AML-193 (cell line): ENCODE data around the gene RNF168.
"Not testable (repeated sequence)": the region's sequence is repeated elsewhere in the genome, so short reads cannot be mapped to it uniquely, and the experiment has no call there.

Experiments used
- DNase-seq, 2 experiments: peaks; one replicate each; lab custom pipeline; 2025; lab: John Stamatoyannopoulos, UW

RNF168 gene

DNA sequence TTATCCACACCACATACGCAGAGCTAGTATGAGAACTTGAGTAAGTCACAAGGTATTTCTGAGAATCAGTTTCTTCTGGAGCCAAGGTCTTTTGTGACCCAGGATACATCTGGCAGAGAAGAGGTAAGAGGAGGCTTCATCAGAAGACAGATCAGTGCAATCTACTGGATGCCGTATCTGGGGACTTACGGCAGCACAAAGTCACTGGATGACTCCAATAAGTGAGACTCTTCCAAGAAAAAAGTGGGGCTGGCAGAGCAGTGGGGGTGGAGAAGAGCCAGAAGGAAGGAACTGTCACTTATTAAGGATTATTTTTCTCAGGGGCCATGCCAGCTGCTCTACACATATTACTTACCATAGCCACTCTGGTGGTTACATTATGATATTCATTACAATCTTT is 39.8 kb downstream of the RNF168 start:
- DNase-seq = no peak

DNA sequence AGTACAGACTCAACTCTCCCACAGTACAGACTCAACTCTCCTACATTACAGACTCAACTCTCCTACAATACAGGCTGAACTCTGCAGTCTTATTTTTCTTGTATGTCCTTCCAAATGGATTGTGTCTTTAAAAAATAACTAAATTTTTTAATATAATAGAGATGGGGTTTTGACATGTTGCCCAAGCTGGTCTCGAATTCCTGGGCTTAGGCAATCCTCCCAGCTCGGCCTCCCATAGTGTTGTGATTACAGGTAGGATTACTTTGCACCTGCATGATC is 40.2 kb downstream of the RNF168 start:
- DNase-seq = no peak

DNA sequence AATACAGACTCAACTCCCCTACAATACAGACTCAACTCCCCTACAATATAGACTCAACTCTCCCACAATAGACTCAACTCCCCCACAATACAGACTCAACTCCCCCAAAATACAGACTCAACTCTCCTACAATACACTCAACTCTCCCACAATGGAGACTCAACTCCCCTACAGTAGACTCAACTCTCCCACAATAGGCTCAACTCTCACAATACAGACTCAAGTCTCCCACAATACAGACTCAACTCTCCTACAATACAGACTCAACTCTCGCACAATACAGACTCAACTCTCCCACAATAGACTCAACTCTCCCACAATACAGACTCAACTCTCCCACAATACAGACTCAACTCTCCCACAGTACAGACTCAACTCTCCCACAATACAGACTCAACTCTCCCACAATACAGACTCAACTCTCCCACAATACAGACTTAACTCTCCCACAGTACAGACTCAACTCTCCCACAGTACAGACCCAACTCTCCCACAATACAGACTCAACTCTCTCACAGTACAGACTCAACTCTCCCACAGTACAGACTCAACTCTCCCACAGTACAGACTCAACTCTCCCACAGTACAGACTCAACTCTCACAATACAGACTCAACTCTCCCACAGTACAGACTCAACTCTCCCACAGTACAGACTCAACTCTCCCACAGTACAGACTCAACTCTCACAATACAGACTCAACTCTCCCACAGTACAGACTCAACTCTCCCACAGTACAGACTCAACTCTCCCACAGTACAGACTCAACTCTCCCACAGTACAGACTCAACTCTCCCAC is 40.7 kb downstream of the RNF168 start:
- not testable (repeated sequence) for DNase-seq

DNA sequence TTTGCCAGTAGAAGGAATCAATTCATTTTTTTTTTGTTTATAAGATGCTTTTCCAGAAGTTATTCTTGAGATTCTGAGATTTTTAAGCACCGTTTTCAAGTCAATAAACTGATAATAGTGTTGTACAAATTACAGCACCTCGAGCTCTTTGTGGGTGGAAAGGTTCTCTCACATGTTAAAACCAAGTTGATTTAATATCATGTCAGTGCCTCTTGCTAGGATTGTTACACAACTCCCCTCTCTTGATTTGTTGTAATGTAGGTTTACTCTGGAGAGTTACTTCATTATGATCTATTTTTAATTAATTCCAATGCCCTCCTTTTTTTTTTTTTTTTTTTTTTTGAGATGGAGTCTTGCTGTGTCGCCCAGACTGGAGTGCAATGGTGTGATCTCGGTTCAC is 45.5 kb downstream of the RNF168 start:
- DNase-seq = no peak

DNA sequence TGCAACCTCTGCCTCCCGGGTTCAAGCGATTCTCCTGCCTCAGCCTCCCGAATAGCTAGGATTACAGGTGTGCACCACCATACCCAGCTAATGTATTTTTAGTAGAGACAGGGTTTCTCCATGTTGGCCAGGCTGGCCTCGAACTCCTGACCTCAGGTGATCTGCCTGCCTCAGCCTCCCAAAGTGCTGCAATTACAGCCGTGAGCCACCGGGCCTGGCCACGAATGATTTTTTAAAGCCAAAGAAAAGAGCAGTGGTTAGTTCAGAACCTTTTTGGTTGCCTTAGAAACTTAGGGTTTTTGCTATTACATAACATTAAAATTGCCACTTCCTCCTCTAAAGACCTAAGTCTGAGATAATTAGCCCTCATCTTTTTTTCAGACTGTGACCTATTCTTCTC is 46.1 kb downstream of the RNF168 start:
- DNase-seq = peak; percentile 98

DNA sequence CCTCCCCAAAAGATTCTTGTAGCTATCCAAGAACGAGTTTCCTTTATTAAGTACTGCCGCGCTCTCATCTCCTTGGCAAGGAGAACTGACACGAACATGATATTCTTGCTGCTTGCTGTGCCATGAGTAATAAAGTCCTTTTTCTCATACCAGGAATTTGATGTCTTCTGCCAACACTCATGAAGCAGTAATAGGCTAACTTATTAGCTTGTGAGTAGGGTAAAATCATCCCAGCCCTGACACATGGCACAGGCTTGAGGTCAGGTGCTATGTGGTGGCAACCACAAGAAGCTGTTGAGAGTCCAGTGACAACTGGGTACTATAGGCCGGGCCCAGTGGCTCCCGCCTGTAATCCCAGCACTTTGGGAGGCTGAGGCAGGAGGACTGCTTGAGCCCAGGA is 48.6 kb downstream of the RNF168 start:
- DNase-seq = no peak

DNA sequence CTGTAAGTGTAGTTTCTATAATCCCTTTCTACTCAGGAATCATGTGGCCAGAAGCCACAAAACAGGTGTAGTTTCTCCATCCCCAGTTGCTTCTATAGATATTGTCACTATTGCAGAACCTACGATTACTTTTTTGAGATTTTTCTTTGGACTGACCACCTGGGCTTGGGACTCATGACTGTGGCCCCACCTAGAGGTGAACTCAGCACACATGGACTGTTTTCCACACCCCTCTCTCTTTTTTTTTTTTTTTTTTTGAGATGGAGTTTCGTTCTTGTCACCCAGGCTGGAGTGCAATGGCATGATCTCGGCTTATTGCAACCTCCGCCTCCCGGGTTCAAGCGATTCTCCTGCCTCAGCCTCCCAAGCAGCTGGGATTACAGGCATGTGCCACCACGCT is 58.2 kb downstream of the RNF168 start:
- DNase-seq = not testable (repeated sequence)

DNA sequence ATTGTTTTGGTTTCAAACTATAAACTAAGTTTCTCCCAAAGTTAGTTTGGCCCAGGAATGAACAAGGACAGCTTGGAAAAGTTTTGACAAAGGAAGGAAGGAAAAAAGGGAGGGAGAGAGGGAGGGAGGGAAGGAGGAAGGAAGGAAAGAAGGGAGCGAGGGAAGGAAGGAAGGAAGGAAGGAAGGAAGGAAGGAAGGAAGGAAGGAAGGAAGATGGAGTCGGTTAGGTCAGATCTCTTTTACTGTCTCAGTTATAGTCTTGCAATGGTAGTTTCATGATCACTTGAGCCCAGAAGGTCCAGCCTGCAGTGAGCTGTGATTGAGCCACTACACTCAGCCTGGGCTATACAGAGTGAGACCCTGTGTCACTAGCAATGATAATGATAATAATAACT is 59.1 kb downstream of the RNF168 start:
- DNase-seq = no peak

DNA sequence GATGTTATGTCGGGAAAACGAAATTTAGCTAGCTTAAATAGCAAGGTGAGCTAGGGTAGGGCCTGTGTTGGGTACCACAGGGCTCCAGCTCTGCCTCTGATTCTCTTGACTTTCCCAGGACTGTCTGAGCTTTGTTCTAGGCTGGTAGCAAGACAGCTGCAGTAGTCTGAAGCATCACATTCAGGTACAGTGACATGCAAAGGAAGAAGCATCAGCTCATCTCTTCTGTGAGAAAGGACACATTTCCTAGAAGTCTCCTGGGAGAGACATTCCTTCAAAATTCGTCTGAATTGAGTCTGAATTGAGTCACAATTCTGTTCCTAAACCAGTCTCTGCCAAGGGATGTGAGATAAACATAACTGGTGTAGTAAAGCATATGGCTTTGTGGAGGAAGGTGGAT is 62.9 kb downstream of the RNF168 start:
- no peak for DNase-seq

DNA sequence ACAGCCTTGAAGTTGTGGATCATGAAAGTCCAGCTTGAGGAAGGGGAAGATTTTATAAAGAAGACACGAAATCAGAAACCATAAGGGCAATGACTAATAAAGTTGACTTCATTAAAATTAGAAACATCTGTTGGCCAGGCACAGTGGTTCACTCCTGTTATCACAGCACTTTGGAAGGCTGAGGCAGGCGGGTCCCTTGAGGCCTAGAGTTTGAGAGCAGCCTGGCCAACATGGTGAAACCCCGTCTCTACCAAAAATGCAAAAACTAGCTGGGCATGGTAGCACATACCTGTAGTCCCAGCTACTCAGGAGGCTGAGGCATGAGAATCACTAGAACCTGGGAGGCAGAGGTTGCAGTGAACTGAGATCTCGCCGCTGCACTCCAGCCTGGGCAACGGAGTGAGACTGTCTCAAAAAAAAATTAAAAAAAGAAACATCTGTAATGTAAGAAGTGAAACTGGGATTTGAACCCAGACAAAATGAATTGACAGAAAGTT is 63.5 kb downstream of the RNF168 start:
- DNase-seq = no peak

DNA sequence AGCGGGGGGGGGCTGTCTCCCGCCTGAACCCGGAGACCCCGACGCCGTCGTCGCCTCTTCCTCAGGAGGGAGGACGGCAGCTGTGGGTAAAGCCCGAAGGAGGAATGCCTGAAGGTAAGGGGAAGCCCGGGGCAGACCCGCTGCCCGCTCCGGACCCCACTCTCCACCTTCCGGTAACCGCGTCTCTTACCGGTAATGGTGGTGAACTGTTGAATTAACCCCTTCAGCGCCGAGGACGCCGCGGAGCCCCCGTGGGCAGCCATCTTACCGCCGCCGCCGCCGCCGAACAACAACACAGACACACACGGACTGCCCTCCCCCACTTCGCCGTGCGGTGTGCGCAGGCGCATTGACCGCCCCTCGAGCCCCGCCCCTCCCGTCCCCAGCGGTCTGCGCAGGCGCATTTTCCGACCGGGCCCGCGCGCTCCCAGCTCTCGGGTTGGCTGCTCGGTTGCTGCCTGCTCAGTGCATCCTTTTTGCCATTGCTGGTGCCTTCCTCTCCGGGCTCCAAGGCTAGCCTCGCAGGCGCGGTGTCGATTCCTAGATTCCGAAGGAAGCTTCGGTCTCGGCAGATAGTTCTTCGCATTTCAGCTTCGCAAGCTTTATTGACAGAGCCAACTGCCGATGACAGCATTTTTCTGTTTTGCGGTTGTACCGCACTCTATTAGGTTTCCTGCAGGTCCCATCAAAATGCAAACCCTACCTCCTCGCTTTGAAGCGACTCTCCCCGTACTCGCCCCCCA is 71.3 kb downstream of the RNF168 start, which contains the start of gene UBXN7:
Gene UBXN7 (minus strand): TSS at position 291 of the 743 bp plus-strand sequence. CDS start 28 bp downstream, at position 263.
- DNase-seq = peak; percentile 95 to 98

DNA sequence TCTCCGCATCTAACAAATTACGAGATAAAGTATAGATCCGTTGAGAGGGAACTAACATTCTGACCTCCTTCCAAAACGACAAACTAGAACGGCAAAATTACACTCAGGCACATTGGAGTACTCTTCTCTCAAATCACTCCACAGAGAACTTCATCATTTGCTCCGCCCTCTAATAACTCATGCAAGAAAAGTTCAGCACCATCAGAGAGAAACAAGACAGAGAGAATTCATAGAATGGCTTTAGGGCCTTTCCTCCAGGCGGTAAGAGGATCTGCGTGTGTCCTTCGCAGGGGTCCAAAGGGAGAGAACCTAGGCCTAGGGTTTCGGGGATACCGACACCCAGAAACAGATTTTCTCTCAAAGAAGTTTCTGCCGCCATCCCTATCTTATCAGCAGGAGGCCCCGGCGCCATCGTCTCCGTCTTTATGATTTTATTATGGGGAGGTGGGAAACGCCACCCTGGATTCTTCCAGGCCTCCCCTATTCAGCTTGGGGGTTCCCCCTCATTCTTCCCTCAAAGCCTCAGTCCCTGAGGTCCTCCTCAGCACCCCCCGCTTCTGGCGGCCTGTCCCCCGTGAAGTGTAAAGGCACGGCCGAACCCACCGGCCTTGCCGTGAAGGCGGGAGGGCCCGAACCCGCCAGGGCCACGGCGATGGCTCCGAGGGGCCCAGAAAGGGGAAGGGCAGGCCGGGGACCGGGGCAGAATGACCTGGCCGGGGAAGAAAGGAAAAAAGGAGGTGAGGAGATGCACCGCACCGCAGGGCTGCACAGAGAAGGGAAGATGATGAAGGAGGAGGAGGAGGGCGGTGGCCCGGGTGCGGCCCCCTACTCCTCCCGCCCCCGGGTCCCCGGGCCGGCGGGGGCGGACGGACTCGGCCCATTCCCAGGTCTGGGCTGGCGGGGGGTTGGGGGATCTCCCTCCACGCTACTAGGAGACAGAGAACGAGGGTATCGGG is 72.1 kb downstream of the RNF168 start:
- DNase-seq = peak; percentile 60 to 64

DNA sequence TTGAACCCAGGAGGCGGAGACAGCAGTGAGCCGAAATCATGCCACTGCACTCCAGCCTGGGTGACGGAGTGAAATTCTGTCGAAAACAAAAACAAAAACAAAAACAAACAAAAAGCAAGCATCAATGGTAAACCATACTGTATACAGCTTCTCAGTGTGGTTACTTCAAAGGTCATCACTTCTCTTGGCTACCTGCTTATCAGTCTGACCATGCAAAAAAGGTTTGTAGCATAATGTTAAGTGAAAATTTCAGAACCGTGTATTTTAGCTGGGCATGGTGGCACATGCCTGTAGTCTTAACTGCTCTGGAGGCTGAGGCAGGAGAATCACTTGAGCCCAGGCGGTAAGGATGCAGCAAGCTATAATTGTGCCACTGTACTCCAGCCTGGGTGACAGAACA is 75.5 kb downstream of the RNF168 start:
- DNase-seq = no peak

DNA sequence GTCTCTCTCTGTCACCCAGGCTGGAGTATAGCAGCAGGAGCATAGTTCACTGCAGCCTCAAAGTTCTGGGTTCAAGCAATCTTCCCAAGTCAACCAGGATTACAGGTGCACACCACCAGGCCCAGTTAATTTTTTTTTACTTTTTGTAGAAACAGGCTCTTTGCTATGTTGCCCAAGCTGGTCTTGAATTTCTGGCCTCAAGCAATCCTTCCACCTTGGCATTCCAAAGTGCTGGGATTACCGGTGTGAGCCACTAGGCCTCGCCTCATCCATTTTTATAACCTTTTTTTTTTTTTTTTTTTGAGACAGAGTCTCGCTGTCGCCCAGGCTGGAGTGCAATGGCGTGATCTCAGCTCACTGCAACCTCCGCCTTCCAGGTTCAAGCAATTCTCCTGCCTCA is 79.1 kb downstream of the RNF168 start:
- DNase-seq = not testable (repeated sequence)

DNA sequence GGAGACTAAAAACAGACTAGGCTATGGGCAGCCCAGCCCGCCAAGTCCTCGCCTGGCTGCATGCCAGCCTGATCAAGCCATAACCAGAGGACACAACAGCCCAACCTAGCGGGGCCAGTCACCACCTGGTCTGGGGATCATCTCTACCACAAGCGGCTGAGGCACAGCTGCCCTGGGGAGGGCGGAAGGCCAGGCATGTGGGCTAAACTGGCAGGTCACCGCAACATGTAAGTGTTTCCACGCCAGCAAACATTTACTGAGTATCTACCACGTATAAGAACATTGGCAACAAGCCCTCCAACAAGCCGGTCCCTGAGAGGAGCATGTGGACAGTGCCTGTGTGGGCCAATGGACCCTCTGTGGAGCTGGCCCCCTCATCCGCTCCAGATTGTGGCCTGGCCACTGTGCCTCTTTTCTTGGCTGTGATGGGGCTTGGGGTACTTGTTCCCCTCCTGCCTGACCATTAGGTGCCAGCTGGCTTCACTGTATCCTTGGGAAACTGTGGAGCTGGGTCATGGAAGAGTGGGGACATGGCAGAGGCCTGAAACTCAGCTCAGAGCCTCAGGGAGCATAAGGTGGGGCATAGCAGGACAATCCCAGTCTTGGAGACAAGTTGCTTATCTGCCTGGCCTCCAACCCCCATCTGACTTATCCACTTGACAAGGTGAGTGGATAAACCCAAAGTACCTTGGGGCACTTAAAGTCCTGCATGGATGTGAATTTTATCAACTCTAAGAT is 80.4 kb downstream of the RNF168 start:
- no peak for DNase-seq

DNA sequence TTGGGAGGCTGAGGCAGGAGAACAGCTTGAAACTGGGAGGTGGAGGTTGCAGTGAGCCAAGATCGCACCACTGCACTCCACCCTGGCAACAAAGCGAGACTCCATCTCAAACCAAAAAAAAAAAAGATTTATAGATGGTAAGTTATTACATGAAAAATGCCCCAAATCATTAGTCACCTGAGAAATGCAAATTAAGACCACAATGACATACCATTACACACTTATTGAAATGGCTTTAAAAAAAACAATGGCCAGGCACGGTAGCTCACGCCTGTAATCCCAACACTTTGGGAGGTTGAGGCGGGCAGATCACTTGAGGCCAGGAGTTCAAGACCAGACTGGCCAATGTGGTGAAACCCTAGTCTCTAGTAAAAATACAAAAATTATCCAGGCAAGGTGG is 81.9 kb downstream of the RNF168 start:
- DNase-seq = not testable (repeated sequence)

DNA sequence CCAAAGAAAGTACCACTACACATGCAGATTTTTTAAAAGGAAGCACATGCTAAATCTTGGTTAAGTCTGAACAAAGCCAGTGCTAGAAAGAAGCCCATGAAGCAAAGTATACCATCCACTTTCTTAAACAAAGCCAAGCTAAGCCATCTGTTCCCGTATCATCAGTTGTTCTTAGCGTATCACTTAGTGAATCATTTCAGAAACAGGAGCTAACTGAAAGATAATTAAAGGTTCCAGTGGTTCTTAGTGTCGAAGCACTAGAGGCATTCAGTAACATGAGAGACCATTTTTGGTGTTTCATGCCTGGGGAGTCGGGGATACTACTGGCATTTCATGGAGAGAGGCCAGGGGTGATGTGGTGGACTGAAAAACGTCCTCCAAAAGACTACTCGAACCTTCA is 84.2 kb downstream of the RNF168 start:
- DNase-seq = no peak
